HG02623 (cell line): ENCODE results near the gene CDK10.
"Not testable (repeated sequence)": the region's sequence is repeated elsewhere in the genome, so short reads cannot be mapped to it uniquely, and the experiment has no call there.

Source experiments
- ATAC-seq: cut with Tn5 transposase; IDR thresholded peaks from one replicate; pipeline ENCODE4 v1.9.1; 2021; ENCODE audit warnings: moderate library complexity; ENCODE audit not compliant: unreplicated experiment

Gene CDK10

GRCh38 chr16:89695086-89695874, 8.8 kb downstream of the CDK10 start:
- ATAC-seq, result no peak

GRCh38 chr16:89695875-89696669, 9.6 kb downstream of the CDK10 start:
- ATAC-seq, result no peak

GRCh38 chr16:89696670-89697128, 10.2 kb downstream of the CDK10 start:
- no peak for ATAC-seq

- no peak for ATAC-seq
Measured at GRCh38 chr16:89697161-89697615, 10.7 kb downstream of the CDK10 start.

GRCh38 chr16:89697616-89698331, 11.3 kb downstream of the CDK10 start:
- ATAC-seq, result no peak

- not testable (repeated sequence) for ATAC-seq
Measured at GRCh38 chr16:89698717-89699116, 12.2 kb downstream of the CDK10 start.

GRCh38 chr16:89699629-89700099, 13.2 kb downstream of the CDK10 start:
- ATAC-seq, result not testable (repeated sequence)

GRCh38 chr16:89700100-89700648, 13.7 kb downstream of the CDK10 start:
- ATAC-seq, result peak; percentile 31

- ATAC-seq, result no peak
Measured at GRCh38 chr16:89700649-89701424, 14.3 kb downstream of the CDK10 start.

GRCh38 chr16:89701425-89702406, 15.2 kb downstream of the CDK10 start, which contains the start of gene SPATA2L:
TSS of gene SPATA2L (minus strand) at chr16:89701705. CDS start at chr16:89701232, 473 bp downstream.
- ATAC-seq, result peak; percentile 66

- no peak for ATAC-seq
Measured at GRCh38 chr16:89704281-89704680, 17.8 kb downstream of the CDK10 start.

- no peak for ATAC-seq
Measured at GRCh38 chr16:89705006-89705405, 18.5 kb downstream of the CDK10 start.

- no peak for ATAC-seq
Measured at GRCh38 chr16:89706518-89707260, 20.2 kb downstream of the CDK10 start.

- ATAC-seq, result no peak
Measured at GRCh38 chr16:89707695-89708094, 21.2 kb downstream of the CDK10 start.

- no peak for ATAC-seq
Measured at GRCh38 chr16:89708481-89708931, 22.0 kb downstream of the CDK10 start.

- no peak for ATAC-seq
Measured at GRCh38 chr16:89709166-89709565, 22.7 kb downstream of the CDK10 start.

- ATAC-seq, result no peak
Measured at GRCh38 chr16:89709716-89710432, 23.4 kb downstream of the CDK10 start.
